ENCODE data around the gene ZNF140.

- TF ChIP-seq EZH2phosphoT487 (IDR thresholded peaks at IDR 0.05; ENCODE audit: borderline replicate concordance, low read length) (no peak), CTCF (conservative IDR thresholded peaks at IDR 0.05; ENCODE audit: low read depth, low read length) (no peak), EZH2 (IDR thresholded peaks at IDR 0.05; ENCODE audit: low read length, unreplicated experiment) (no peak)
Observed at GRCh38 chr12:133083345-133083744, 2.6 kb downstream of the ZNF140 start.
